ENCODE results near the gene TNFRSF4.

The TNFRSF4 gene

DNA sequence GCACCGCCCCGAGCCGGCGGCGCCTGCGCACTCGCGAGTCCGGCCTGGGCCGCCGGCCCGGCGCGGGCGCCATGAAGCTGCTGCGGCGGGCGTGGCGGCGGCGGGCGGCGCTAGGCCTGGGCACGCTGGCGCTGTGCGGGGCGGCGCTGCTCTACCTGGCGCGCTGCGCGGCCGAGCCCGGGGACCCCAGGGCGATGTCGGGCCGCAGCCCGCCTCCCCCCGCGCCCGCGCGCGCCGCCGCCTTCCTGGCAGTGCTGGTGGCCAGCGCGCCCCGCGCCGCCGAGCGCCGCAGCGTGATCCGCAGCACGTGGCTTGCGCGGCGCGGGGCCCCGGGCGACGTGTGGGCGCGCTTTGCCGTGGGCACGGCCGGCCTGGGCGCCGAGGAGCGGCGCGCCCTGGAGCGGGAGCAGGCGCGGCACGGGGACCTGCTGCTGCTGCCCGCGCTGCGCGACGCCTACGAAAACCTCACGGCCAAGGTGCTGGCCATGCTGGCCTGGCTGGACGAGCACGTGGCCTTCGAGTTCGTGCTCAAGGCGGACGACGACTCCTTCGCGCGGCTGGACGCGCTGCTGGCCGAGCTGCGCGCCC lies 18.3 kb upstream of the TNFRSF4 start, which contains the start of gene B3GALT6:
B3GALT6 (plus strand) TSS at position 30 of the 588 bp plus-strand sequence; CDS start at position 72, 42 bp downstream.
- no peak for DNase-seq

DNA sequence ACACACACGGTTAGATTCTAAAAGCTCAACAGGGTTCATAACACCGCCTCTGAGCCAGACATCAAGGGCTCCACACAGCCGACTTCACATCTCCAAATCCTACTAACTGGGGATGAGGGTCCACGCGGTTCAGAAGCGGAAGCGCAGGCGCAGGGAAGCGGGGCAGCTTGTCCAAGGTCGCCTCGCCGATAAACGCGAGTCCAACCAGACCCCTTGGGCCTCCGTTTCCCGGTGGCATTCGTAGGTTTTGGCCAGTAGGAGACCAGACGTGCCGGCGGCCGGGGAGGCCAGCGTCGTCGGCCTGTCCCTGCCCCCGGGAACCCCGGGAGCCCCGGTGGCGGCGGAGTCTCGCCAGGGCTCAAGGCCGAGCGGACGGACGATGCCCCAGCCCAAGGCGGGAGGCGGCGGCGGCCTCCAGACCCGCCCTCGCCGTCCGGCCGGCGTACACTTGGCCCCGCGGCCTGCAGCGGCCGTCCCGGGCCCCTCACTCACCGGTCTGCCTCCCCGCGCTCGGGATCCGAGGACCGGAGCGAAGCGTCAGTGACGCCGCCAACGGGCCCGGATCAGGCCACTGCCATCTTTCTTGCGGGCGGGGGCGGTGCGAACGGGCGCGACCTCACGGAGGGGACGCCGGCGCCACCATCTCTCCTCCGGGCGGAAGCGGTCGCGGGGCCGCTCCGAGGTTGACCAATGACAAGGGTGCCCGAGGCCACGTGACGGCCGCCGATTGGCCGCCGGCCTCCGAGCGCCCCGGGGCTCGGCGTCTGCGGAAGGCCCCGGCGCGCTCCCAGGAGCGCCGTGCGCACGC lies 17.7 kb upstream of the TNFRSF4 start, which contains the start of gene SDF4:
SDF4 (minus strand) TSS at position 602 of the 808 bp plus-strand sequence. CDS start 3,229 bp downstream, outside the sequence.
- peak; percentile 99 for DNase-seq

DNA sequence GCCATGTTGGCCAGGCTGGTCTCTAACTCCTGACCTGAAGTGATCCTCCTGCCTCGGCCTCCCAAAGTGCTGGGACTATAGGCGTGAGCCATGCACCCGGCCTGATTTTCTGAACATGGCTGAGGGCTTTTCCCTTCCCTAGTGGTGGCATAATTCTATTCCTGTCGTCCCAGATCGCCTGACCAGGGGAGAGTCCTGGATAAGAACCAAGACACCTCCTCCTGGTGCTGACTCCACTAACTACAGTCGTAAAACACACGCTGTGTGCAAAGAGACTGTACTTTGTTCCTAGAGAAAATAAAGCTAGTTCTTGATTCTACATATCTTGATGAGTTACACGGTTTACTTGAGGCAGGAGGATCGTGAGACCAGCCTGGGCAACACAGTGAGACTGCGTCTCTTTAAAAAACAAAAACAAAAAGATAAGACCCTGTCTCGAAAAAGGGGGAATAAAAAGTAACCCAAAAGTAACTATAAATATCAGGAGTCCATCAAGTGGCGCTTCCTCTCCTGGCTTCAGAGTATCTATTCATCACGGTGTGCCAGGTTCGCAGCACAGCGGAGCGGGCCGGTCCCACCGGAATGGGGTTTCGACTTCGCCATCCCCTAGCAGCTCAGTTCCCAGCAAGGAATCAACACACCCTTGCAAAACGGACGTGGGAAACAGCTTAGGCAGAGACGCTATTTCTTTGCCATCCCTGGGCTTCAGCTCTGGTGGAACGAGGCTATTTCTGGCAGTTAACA lies 16.9 kb upstream of the TNFRSF4 start:
- peak; percentile 57 for DNase-seq

DNA sequence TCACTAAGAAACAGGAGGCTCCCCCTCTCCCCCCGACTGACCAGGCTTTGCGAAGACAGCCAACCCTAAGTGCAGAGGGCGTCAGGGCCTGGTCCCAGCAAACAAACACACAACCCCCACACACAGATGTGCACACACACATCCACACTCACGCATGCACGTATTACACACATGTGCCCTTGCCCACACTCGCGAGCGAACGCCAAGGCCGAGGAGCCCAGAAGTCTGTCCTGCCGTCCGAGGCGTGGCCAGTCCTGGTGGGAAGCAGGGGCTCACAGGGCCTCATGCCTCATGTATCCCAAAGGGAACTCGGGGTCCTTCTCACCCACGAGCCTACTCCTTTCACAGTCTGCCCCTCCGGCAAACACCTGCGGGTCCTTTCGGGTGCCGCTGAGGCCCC lies 15.8 kb upstream of the TNFRSF4 start:
- DNase-seq: no peak

DNA sequence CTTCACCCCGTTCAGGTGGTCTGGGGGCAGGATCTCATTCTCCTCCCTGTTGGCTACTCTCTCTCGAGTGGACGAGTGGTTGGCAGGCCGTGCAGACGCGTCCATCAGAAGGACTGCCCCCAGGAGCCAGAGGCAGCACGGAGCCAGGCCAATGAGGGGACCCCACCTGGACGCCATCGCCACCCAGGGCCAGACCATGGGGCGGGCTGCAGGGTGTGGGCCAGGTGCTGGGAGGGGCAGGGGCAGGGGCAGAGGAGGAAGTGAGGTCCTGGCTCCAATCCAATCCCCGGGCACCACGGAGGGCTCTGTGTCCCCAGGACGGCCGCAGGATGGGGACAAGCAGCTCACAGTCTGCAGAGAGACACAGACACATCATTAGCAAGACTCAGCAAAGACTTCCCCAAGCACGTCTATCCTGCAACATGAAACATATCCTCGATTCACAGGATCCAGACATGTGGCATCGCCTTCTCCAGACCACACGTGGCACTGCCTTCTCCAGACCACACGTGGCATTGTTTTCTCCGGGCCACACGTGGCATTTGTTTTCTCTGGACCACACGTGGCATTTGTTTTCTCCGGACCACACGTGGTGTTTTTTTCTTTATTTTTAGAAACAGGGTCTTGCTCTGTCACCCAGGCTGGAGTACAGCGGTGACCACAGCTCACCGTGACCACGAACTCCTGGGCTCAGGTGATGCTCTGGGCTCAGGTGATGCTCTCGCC lies 14.8 kb upstream of the TNFRSF4 start:
- no peak for DNase-seq

DNA sequence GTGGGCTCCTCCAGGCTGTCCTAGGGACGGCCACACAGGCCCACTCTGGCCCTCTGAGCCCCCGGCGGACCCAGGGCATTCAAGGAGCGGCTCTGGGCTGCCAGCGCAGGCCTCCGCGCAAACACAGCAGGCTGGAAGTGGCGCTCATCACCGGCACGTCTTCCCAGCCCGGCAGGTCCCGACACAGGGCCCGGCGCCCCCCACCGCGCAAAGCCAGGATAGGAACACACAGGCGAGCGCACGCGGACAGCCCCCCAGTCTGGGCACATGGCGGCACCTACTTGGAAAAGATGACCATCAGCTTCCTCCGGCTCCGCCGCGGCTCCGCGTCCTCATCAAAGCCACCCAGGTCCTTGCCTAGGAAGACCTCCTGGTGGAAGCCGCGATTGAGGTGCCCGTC lies 14.2 kb upstream of the TNFRSF4 start:
- DNase-seq: no peak

DNA sequence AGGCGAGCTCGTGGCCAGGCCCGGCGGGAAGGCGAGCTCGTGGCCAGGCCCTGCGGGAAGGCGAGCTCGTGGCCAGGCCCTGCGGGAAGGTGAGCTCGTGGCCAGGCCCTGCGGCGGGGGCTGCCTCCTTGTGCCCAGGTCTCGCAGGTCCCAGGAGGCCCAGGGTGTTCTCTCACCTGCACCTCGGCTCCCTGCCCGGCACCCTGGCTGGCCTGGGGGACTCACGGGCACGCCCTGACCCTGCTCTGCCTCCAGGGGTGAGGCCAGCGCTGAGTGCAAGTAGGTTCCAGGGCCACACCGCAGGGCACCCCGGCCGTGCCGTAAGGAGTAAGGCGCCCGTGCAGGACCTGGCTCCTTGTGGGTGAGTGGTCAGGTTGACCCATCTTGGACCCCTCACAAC lies 13.4 kb upstream of the TNFRSF4 start:
- DNase-seq: no peak

DNA sequence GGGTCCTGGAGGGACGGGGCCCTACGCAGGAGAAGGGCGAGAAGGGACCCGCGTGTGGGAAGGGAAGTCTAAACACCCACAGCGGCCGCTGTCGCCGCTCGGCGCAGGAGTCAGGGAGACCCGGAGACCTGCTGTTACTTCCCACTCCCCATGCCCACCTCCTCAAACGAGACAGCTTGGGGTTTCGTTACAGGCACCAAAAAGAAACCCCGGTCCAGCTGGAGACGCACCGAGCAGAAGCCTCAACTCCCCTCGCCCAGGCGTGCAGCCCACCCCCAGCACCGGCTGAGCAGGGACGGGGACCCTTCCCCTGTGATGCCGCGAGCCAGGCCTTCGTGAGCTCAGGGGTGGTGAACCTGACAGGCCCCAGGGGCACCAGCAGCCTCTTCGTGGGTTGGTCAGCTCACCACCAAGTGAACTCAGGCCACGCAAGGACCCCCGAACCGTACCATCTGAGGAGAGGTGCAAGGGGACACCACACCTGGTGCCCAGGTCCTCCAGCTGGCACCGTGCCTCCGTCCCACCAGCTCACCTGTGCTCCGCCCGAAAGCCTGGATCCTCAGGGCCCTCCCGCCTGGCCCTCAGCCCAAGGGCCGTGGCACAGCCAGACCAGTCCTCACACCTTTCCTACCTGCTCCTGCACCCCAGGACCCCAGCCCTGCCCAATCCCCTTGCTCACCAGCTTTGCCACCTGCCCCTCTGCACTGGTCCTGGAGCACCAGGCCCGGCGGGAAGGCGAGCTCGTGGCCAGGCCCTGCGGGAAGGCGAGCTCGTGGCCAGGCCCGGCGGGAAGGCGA lies 12.8 kb upstream of the TNFRSF4 start:
- DNase-seq: no peak

DNA sequence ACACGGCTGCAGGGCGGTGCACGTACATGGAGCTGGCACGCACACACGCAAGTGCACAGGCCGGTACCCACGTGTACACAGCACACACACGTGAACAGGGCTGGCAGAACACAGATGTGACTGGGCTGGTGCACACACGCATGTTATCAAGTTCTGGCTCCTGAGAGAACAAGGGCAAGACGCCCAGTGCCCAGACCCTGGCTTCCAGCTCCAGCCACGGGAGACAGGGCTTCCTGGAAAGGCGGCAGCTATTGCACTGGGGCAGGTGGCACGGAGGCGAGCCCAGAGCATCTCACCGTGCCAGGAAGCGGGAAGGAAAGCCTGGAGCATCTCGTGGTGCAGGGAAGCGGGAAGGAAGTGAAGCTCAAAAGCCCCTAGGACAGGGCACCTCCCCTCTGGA lies 12.0 kb upstream of the TNFRSF4 start:
- no peak for DNase-seq

DNA sequence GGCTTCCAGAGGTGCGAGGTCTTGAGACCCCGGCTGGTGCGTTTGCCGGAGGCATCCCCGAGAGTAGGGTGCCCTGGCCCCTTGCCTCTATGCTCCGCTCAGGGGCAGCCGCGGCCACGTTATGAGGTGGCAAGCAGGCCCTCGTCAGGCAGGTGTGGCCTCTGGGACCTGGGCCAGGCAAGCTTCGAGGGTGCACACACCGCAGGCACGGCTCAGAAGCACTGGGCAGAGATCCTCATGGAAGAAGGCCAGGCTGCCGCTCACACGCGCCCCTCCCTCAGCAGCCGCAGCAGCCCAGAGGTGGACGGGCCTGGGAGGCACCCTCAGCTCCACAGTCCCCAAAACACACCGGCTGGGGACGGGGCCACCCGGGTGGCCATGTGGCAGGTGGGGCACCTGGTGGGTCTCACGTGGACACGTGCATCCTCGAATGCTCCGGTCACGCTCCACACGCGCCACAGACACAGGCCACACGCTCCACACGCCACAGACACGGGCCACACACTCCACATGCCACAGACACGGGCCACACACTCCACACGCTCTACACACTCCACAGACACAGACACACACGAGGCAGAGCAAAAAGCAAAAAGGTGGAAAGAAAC lies 11.4 kb upstream of the TNFRSF4 start:
- no peak for DNase-seq

DNA sequence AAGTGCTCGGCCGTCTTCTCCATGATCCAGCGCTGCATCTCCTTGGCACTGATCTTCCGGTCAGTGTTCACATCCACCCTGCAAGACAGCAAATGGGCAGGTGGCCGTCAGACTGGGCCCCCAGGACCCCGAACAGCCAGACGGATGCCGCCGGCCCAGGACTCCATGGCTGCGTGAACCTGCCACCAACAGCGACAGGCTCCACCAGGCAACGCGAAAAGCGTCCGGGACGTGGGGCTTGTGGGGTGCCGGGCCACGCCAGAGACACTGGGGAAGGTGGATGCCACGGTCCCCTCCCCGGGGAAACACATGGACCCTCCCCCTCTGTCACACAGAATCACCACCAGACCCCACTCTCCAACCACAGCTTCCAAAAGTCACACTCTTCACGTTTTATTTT lies 9.9 kb upstream of the TNFRSF4 start:
- DNase-seq: no peak

DNA sequence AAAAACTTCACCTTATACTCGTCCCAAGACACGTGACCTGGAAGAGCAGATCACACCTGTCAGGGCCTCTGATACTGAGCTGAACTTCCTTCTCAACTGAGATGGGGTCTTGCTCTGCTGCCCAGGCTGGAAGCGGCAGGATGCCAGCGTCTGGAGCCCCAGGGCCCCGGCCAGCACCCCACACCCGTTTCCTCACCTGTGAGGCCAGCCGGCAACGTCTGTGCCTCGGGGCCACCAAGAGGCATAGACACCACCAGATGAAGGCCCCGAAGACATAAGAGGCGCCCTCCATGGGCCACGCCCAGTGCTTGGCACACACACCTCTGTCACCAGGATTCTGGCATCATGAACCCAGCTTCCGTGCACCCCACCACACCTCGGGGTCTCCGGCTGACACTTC lies 9.4 kb upstream of the TNFRSF4 start:
- no peak for DNase-seq

DNA sequence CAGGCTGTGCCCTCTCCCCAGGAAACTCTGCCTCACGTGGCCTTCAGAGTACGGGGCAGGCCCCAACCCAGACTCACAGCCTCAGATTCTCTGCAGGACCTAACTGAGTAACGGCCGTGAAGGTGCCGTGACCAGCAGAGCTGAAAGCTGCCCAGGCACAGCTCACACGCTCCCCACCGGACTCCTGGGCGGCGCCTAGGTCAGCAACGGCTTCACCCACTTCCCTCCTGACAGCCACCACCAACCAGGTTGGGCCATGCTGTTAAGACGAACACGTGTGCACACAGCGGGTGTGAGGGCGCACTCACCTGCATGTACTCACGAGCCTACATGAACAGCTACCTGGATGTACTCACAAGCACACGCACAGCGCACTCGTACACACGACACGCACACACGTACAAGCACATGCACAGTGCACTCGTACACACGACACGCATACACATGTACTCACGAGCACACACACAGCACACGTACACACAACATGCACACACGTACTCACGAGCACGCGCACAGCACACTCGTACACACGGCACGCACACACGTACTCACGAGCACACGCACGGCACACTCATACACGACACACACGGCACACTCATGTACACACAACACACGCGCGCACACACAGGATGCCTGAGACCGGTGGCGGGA lies 8.7 kb upstream of the TNFRSF4 start:
- DNase-seq: no peak

DNA sequence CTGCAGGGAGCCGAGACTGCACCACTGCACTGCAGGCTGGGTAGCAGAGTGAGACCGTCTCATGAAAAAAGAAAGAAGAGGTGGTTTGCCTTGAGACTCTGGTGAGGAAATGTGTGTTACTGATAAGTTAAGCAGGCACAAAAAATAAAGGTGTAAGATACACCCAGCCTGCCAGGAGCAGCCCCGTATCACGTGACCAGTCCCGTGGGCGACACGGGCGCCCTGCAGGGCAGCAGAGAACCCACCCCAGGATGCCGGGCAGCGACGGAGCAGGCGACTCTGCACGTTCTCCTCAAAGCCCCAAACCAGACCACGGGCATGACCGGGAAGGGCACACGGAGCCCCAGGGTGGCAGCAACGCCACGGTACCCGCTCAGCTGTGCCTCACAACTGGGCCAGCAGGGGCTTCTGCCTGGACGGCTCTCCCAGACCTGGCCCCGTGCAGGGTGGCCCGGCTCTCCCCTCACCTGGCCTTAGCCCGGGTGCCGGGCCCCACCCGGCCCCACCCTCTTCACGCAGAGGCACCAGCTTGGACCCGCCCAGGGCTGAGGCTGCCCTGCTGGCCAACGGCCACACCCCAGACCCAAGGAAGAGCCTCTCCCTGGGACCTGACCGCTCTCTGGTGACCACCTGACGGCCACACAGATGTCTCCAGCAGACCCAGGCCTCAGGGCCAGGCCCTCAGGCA lies 8.1 kb upstream of the TNFRSF4 start:
- DNase-seq: no peak

DNA sequence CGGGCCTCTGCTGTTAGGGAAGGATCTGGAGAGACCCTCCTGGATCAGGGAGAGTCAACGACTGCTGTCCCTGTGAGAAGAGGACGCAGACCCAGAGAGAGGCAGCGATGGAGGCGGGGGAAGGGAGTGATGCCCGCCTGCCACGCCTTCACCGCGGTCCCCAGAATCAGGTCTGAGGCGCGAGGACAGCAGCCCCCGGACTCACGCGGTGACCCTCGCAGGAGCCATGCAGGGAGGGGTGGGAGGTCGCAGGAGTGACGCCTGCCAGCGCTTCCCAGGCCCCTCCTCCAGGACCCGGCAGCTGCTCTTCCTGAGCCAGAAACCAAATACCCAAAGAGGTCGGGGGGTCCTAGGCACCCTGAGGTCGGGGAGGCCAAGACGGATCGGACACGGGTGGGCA lies 6.2 kb upstream of the TNFRSF4 start:
- no peak for DNase-seq

DNA sequence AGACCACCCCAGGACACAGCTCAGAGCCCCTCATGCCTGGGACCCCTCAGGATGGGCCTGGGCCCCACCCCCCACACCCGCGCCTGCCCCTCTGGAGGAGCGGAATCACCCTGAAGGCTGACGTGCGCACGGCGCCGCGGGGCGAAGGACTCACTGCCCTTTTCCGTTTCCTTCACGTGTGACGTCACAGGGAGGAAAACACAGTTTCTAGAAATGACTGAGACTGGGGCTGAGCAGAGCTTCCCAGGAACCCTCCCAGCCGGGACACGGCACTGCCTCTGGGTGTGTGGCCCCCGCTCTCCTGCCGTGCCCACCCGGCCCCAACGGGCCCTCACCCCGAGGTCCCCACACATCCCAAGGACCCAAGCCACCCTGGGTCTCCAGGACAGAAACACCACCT lies 5.4 kb upstream of the TNFRSF4 start:
- no peak for DNase-seq

DNA sequence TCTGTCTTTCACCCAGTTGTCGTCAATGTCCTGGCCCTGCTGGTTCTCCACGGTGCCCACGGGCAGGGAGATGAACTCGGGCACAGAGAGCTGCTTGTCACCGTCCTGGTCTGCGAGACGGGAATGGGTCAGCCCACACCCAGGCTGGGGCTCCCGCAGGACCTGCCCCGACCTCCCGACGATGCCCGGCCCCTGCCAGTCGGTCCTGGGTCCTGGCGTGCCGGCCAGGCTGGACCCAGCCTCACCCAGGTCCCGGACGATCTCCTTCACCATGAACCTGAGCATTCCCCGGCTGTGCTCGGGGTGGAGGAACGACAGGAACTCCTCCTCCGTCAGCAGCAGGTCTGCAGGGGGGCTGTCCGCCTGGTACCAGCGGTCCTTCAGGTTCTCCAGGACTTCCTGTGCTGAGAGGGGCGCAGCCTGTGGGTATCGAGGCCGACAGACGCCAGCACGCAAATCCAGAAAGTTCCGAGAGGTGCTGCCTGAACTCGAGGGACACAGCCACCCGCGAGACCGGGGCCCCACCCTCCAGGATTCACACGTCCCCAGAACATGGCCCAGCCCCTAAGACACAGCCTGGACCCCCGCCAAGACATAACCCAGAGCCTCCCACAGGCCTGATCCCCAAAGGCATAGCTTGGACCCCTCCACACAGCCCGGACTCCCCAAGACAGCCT lies 4.7 kb upstream of the TNFRSF4 start:
- no peak for DNase-seq

DNA sequence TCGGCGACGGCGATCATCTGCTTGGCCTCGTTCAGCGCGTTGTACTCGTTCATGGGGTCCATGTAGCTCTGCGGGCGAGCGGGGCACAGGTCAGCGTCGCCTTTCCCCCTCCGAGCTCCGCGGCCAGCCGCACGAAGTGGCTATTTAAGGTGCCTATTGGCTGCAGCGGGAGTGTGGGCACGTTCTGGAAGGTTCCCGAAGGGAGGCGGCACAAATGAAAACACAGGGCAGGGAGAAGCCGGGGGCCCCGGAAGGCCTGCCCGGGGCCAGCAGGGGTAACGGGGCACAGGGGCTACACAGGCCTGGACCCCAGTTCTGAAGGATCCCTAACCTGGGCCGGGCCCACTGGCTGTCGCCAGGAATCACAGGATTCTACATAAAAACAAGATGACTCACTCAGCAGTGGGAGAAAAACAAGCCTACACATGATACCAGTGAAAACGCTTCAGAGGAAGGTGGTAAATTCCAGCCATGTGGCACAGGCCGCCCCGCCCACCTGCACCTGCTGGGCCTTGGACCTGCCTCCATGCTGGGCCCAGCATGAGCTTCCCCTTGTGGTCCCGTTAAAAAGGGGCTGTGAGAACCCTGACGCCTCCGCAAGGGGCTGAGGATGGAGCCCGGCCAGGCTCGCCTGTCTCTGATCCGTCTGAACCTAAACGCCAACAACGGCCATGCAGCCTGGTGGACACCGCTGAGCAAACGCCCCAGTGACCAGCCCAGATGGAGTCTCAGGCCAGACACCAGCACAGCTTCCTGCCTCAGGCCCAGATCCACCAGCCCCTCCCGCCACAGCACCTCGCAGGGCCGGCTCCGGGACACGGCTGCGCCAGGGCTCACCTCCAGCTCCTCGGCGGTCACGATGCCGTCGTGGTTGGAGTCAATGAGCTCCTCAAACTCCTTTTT lies 3.9 kb upstream of the TNFRSF4 start:
- no peak for DNase-seq
